ENCODE results near the gene MYO15B.

Gene MYO15B

GRCh38 chr17:75574404-75575036, 13.1 kb upstream of the MYO15B start:
- H4K20me1 ChIP-seq (ENCODE audit: control insufficient read depth, insufficient read depth, low read depth, low read length), result no peaks in the 10 kb centered on the region
- no peak overlapping the region for H3K27ac ChIP-seq (ENCODE audit: low read depth, low read length)
- TF ChIP-seq CTCF (IDR thresholded peaks at IDR 0.05; ENCODE audit: low read depth, low read length, poor library complexity, severe bottlenecking) (no peak), EZH2phosphoT487 (IDR thresholded peaks at IDR 0.05; ENCODE audit: borderline replicate concordance, low read length) (no peak)
- peaks cover 13% of the 10 kb centered on the region for H3K4me1 ChIP-seq (ENCODE audit: control insufficient read depth, low read length)
- H3K79me2 ChIP-seq (ENCODE audit: control insufficient read depth, low read length), result no peaks in the 10 kb centered on the region
- H3K4me3 ChIP-seq (ENCODE audit: low read length), result no peak overlapping the region
- H3F3A ChIP-seq (ENCODE audit: control insufficient read depth, insufficient read depth), result no peaks in the 10 kb centered on the region
- no peaks in the 10 kb centered on the region for H3K27me3 ChIP-seq (ENCODE audit: control insufficient read depth, low read length)
- no peaks in the 10 kb centered on the region for H3K9me2 ChIP-seq (replicated peaks; ENCODE audit: control insufficient read depth, low read length)
- no peaks in the 10 kb centered on the region for H3K36me3 ChIP-seq (ENCODE audit: control insufficient read depth, low read length)
- no peak overlapping the region for H3K4me2 ChIP-seq (ENCODE audit: low read length)
- H3K9me3 ChIP-seq (ENCODE audit: control insufficient read depth, insufficient read depth, low read length), result no peaks in the 10 kb centered on the region

GRCh38 chr17:75575197-75575596, 12.4 kb upstream of the MYO15B start:
- TF ChIP-seq EZH2phosphoT487 (IDR thresholded peaks at IDR 0.05; ENCODE audit: borderline replicate concordance, low read length), result no peak
- TF ChIP-seq CTCF (IDR thresholded peaks at IDR 0.05; ENCODE audit: low read depth, low read length, poor library complexity, severe bottlenecking), result no peak
- Histone ChIP-seq H3K4me3 (ENCODE audit: low read length) (no peak overlapping the region), H4K20me1 (ENCODE audit: control insufficient read depth, insufficient read depth, low read depth, low read length) (no peaks in the 10 kb centered on the region), H3K79me2 (ENCODE audit: control insufficient read depth, low read length) (no peaks in the 10 kb centered on the region), H3K4me1 (ENCODE audit: control insufficient read depth, low read length) (peaks cover 13% of the 10 kb centered on the region), H3K27ac (ENCODE audit: low read depth, low read length) (no peak overlapping the region), H3F3A (ENCODE audit: control insufficient read depth, insufficient read depth) (no peaks in the 10 kb centered on the region), H3K4me2 (ENCODE audit: low read length) (no peak overlapping the region), H3K9me2 (replicated peaks; ENCODE audit: control insufficient read depth, low read length) (no peaks in the 10 kb centered on the region), H3K9me3 (ENCODE audit: control insufficient read depth, insufficient read depth, low read length) (no peaks in the 10 kb centered on the region), H3K36me3 (ENCODE audit: control insufficient read depth, low read length) (no peaks in the 10 kb centered on the region), H3K27me3 (ENCODE audit: control insufficient read depth, low read length) (no peaks in the 10 kb centered on the region)

- TF ChIP-seq EZH2phosphoT487 (IDR thresholded peaks at IDR 0.05; ENCODE audit: borderline replicate concordance, low read length) (no peak), CTCF (IDR thresholded peaks at IDR 0.05; ENCODE audit: low read depth, low read length, poor library complexity, severe bottlenecking) (no peak)
- Histone ChIP-seq H3K36me3 (ENCODE audit: control insufficient read depth, low read length) (no peaks in the 10 kb centered on the region), H3K4me1 (ENCODE audit: control insufficient read depth, low read length) (peaks cover 10% of the 10 kb centered on the region), H3K9me3 (ENCODE audit: control insufficient read depth, insufficient read depth, low read length) (no peaks in the 10 kb centered on the region), H3K9me2 (replicated peaks; ENCODE audit: control insufficient read depth, low read length) (no peaks in the 10 kb centered on the region), H3K4me2 (ENCODE audit: low read length) (no peak overlapping the region), H3K79me2 (ENCODE audit: control insufficient read depth, low read length) (no peaks in the 10 kb centered on the region), H3K27me3 (ENCODE audit: control insufficient read depth, low read length) (no peaks in the 10 kb centered on the region), H3K4me3 (ENCODE audit: low read length) (no peak overlapping the region), H3F3A (ENCODE audit: control insufficient read depth, insufficient read depth) (no peaks in the 10 kb centered on the region), H3K27ac (ENCODE audit: low read depth, low read length) (no peak overlapping the region), H4K20me1 (ENCODE audit: control insufficient read depth, insufficient read depth, low read depth, low read length) (no peaks in the 10 kb centered on the region)
Observed at GRCh38 chr17:75575728-75576127, 11.9 kb upstream of the MYO15B start.

Data from DOHH2 (cell line).